H9 (cell line): ENCODE measurements around the gene CALR3. TPM values are rescaled to one million over a fixed set of nuclear protein-coding genes. Genes with fewer than 3 reads are reported as not detected.

Source experiments
- DNase-seq: peaks from one replicate; pipeline ENCODE4 v3.0.0-alpha.2; 2017
- H2AFZ ChIP-seq: one replicate; pipeline ENCODE4 v1.6.1; 2013; ENCODE audit warnings: mild to moderate bottlenecking, low read length, control low read depth, moderate library complexity
- H2AK5ac ChIP-seq: 2 replicates; pipeline ENCODE4 v1.6.1; 2013; ENCODE audit warnings: low read length, control low read depth, mixed read lengths; ENCODE audit not compliant: insufficient read length
- H2BK120ac ChIP-seq: one replicate; pipeline ENCODE4 v1.6.1; 2013; ENCODE audit warnings: low read depth, mild to moderate bottlenecking, low read length, control low read depth, inconsistent platforms; ENCODE audit not compliant: poor library complexity, severe bottlenecking
- H2BK12ac ChIP-seq: 2 replicates; pipeline ENCODE4 v1.6.1; 2013; ENCODE audit warnings: low read length, control low read depth, mixed read lengths, low read depth; ENCODE audit not compliant: insufficient read length
- H2BK15ac ChIP-seq: 2 replicates; pipeline ENCODE4 v1.6.1; 2013; ENCODE audit warnings: low read depth, low read length, control low read depth
- H2BK20ac ChIP-seq: one replicate; pipeline ENCODE4 v1.6.1; 2013; ENCODE audit warnings: low read depth, mild to moderate bottlenecking, low read length, control low read depth, inconsistent platforms; ENCODE audit not compliant: poor library complexity, severe bottlenecking
- H2BK5ac ChIP-seq: 2 replicates; pipeline ENCODE4 v1.6.1; 2013; ENCODE audit warnings: low read length, control low read depth, mixed read lengths; ENCODE audit not compliant: insufficient read length
- H3K14ac ChIP-seq: 2 replicates; pipeline ENCODE4 v1.6.1; 2013; ENCODE audit warnings: low read length, control low read depth; ENCODE audit not compliant: insufficient read depth
- H3K18ac ChIP-seq: 2 replicates; pipeline ENCODE4 v1.6.1; 2013; ENCODE audit warnings: low read depth, mild to moderate bottlenecking, mixed read lengths, low read length, control low read depth; ENCODE audit not compliant: insufficient read length
- H3K23ac ChIP-seq: 2 replicates; pipeline ENCODE4 v1.6.1; 2013; ENCODE audit warnings: low read length, control low read depth, mixed read lengths, low read depth; ENCODE audit not compliant: insufficient read length
- H3K23me2 ChIP-seq: 2 replicates; pipeline ENCODE4 v1.6.1; 2013; ENCODE audit warnings: low read depth, mild to moderate bottlenecking, mixed read lengths, low read length, control low read depth; ENCODE audit not compliant: insufficient read length, poor library complexity, severe bottlenecking
- H3K27ac ChIP-seq: 2 replicates; pipeline ENCODE4 v1.5.1; 2013; ENCODE audit warnings: low read length, control low read depth, mixed read lengths, low read depth; ENCODE audit not compliant: insufficient read length
- H3K27me3 ChIP-seq: 2 replicates; pipeline ENCODE4 v1.6.1; 2013; ENCODE audit warnings: low read length, control low read depth, inconsistent platforms; ENCODE audit not compliant: insufficient read depth
- H3K4ac ChIP-seq: 2 replicates; pipeline ENCODE4 v1.6.1; 2013; ENCODE audit warnings: low read depth, mild to moderate bottlenecking, control low read depth, inconsistent platforms, low read length, moderate library complexity
- H3K4me1 ChIP-seq: 2 replicates; pipeline ENCODE4 v1.6.1; 2013; ENCODE audit warnings: low read length, control low read depth, inconsistent platforms; ENCODE audit not compliant: insufficient read depth
- H3K4me2 ChIP-seq: 2 replicates; pipeline ENCODE4 v1.6.1; 2013; ENCODE audit warnings: low read length, control low read depth, mixed read lengths; ENCODE audit not compliant: insufficient read length, insufficient read depth
- H3K56ac ChIP-seq: 2 replicates; pipeline ENCODE4 v1.6.1; 2013; ENCODE audit warnings: low read depth, mild to moderate bottlenecking, mixed read lengths, low read length, control low read depth; ENCODE audit not compliant: insufficient read length
- H3K79me1 ChIP-seq: 2 replicates; pipeline ENCODE4 v1.6.1; 2013; ENCODE audit warnings: low read depth, mild to moderate bottlenecking, moderate library complexity, low read length, control low read depth, inconsistent platforms; ENCODE audit not compliant: insufficient read depth, poor library complexity, severe bottlenecking
- H3K79me2 ChIP-seq: 2 replicates; pipeline ENCODE4 v1.6.1; 2013; ENCODE audit warnings: low read length, control low read depth, inconsistent platforms; ENCODE audit not compliant: insufficient read depth
- H3K9ac ChIP-seq: 2 replicates; pipeline ENCODE4 v1.6.1; 2013; ENCODE audit warnings: low read length, control low read depth, mixed read lengths; ENCODE audit not compliant: insufficient read length; ENCODE audit errors: extremely low read depth
- H3K9me3 ChIP-seq: one replicate; pipeline ENCODE4 v1.6.1; 2013; ENCODE audit warnings: low read depth, low read length, inconsistent platforms; ENCODE audit not compliant: control insufficient read depth
- H3T11ph ChIP-seq: one replicate; pipeline ENCODE4 v1.6.1; 2013; ENCODE audit warnings: mild to moderate bottlenecking, low read length, control low read depth, inconsistent platforms
- H4K20me1 ChIP-seq: one replicate; pipeline ENCODE4 v1.6.1; 2013; ENCODE audit not compliant: control insufficient read depth, insufficient read length, insufficient read depth
- H4K5ac ChIP-seq: 2 replicates; pipeline ENCODE4 v1.6.1; 2013; ENCODE audit warnings: low read depth, mild to moderate bottlenecking, mixed read lengths, low read length, control low read depth; ENCODE audit not compliant: insufficient read length
- H4K8ac ChIP-seq: replicated peaks from 2 replicates; pipeline ENCODE4 v1.6.1; 2013; ENCODE audit warnings: low read length, control low read depth, mixed read lengths, low read depth; ENCODE audit not compliant: insufficient read length
- H4K91ac ChIP-seq: 2 replicates; pipeline ENCODE4 v1.6.1; 2013; ENCODE audit warnings: low read depth, mild to moderate bottlenecking, moderate library complexity, mixed read lengths, low read length, control low read depth; ENCODE audit not compliant: insufficient read length
- H3K27ac Mint-ChIP-seq, 3 experiments: 2 replicates in 2 of 3; 3 replicates in 1 of 3; pipeline ENCODE4 v1.8.0; 2020 to 2021; ENCODE audit warnings: mixed read lengths in 3 of 3, mild to moderate bottlenecking in 1 of 3, moderate library complexity in 1 of 3
- H3K27me3 Mint-ChIP-seq: 2 replicates; pipeline ENCODE4 v1.8.0; 2021; ENCODE audit warnings: low read depth, mild to moderate bottlenecking, moderate library complexity, mixed read lengths
- H3K36me3 Mint-ChIP-seq, 3 experiments: 2 replicates in 2 of 3; 3 replicates in 1 of 3; pipeline ENCODE4 v1.8.0; 2020 to 2021; ENCODE audit warnings: low read depth in 3 of 3, mixed read lengths in 3 of 3; ENCODE audit not compliant: insufficient read depth in 1 of 3
- H3K4me1 Mint-ChIP-seq, 2 experiments: 2 replicates each; pipeline ENCODE4 v1.8.0; 2020; ENCODE audit warnings: mixed read lengths in 2 of 2
- H3K4me3 Mint-ChIP-seq, 2 experiments: 2 replicates in 1 of 2; 3 replicates in 1 of 2; pipeline ENCODE4 v1.8.0; 2020 to 2021; ENCODE audit warnings: mild to moderate bottlenecking in 2 of 2, mixed read lengths in 2 of 2, moderate library complexity in 1 of 2
- H3K9me3 Mint-ChIP-seq, 2 experiments: 2 replicates in 1 of 2; 3 replicates in 1 of 2; pipeline ENCODE4 v1.8.0; 2020; ENCODE audit warnings: mild to moderate bottlenecking in 2 of 2, mixed read lengths in 2 of 2, moderate library complexity in 1 of 2
- WGBS: extraction: QIAGEN DNeasy Blood & Tissue Kit; methylation state at CpG from one replicate; pipeline ENCODE4 v1.1.7; 2013; ENCODE audit warnings: missing lambda C conversion rate, low lambda C conversion rate, mixed read lengths; ENCODE audit not compliant: insufficient read length; ENCODE audit errors: extremely low coverage; 5-methylcytosine and 5-hydroxymethylcytosine counted together
- total RNA-seq: library from RNA; stranded (reverse); gene quantifications from 2 replicates; pipeline ENCODE4 v1.2.1, GENCODE V29; 2021
- TF ChIP-seq, protein P1 (sequence below): fragments of 200-600 bp; sonication (generic); conservative IDR thresholded peaks from 3 replicates; pipeline ENCODE4 v1.8.0; 2021; ENCODE audit warnings: antibody characterized with exemption, mild to moderate bottlenecking

Gene CALR3
- total RNA-seq, 1 experiment from 2014 or later: 0.44 TPM

DNA sequence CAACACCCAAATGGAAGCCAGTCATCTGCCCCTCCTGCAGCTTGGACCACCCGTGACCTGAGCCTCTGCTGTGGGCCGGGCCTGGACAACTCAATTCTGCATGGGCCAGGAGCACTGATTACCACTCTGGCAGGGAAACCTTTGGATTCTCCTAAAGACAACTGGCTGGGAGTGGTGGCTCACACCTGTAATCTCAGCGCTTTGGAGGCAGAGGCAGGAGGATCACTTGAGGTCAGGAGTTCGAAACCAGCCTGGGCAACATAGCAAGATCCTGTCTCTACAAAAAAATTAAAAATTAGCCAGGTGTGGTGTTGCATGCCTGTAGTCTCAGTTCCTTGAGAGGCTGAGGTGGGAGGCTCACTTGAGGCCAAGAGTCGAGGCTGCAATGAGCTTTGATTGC, 30.7 kb downstream of the CALR3 start:
- Histone ChIP-seq H3K18ac (no peak overlapping the region), H3K23ac (no peak overlapping the region), H3T11ph (no peak overlapping the region), H3K27me3 (no peaks in the 10 kb centered on the region), H3K14ac (no peak overlapping the region), H3K79me2 (peaks cover 24% of the 10 kb centered on the region; the same call in 1 of the 2 replicates), H3K27ac (no peak overlapping the region), H4K8ac (no peak overlapping the region), H2BK120ac (no peak overlapping the region), H2AK5ac (no peak overlapping the region), H3K79me1 (peaks cover 5% of the 10 kb centered on the region), H4K91ac (no peak overlapping the region), H2BK12ac (no peak overlapping the region), H3K4me2 (no peak overlapping the region), H3K9me3 (no peaks in the 10 kb centered on the region), H3K9ac (no peak overlapping the region), H2BK5ac (no peak overlapping the region), H4K5ac (no peak overlapping the region), H2BK20ac (no peak overlapping the region), H3K4me1 (no peaks in the 10 kb centered on the region), H3K23me2 (no peaks in the 10 kb centered on the region), H2AFZ (no peak overlapping the region), H3K56ac (no peak overlapping the region), H3K4ac (no peak overlapping the region), H4K20me1 (no peaks in the 10 kb centered on the region), H2BK15ac (no peak overlapping the region)
- TF ChIP-seq, protein P1, sequence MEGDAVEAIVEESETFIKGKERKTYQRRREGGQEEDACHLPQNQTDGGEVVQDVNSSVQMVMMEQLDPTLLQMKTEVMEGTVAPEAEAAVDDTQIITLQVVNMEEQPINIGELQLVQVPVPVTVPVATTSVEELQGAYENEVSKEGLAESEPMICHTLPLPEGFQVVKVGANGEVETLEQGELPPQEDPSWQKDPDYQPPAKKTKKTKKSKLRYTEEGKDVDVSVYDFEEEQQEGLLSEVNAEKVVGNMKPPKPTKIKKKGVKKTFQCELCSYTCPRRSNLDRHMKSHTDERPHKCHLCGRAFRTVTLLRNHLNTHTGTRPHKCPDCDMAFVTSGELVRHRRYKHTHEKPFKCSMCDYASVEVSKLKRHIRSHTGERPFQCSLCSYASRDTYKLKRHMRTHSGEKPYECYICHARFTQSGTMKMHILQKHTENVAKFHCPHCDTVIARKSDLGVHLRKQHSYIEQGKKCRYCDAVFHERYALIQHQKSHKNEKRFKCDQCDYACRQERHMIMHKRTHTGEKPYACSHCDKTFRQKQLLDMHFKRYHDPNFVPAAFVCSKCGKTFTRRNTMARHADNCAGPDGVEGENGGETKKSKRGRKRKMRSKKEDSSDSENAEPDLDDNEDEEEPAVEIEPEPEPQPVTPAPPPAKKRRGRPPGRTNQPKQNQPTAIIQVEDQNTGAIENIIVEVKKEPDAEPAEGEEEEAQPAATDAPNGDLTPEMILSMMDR: no peak
- no CpG with 5 or more reads among the region's 5 CpGs for WGBS
- Mint-ChIP-seq H3K36me3 (peaks cover 0 to 8% (median 7%) of the 10 kb centered on the region in 3 experiments; a peak in 4 of 7 replicates), H3K27ac (peak overlapping the region in 1 of 3 experiments; percentile 81; a peak in 1 of 7 replicates), H3K4me3 (no peak overlapping the region), H3K9me3 (no peaks in the 10 kb centered on the region), H3K27me3 (no peaks in the 10 kb centered on the region; the same call in 1 of the 2 replicates), H3K4me1 (peaks cover 17 to 34% of the 10 kb centered on the region in 2 experiments)
- no peak for DNase-seq
